ENCODE results near the gene PCDHGB3. TPM values are rescaled to one million over a fixed set of nuclear protein-coding genes. Genes with fewer than 3 reads are reported as not detected.

PCDHGB3 gene
- total and polyA plus RNA-seq, 7 donors = under 0.01 to 16.1 (median 6.1) TPM; not detected in 1

DNA sequence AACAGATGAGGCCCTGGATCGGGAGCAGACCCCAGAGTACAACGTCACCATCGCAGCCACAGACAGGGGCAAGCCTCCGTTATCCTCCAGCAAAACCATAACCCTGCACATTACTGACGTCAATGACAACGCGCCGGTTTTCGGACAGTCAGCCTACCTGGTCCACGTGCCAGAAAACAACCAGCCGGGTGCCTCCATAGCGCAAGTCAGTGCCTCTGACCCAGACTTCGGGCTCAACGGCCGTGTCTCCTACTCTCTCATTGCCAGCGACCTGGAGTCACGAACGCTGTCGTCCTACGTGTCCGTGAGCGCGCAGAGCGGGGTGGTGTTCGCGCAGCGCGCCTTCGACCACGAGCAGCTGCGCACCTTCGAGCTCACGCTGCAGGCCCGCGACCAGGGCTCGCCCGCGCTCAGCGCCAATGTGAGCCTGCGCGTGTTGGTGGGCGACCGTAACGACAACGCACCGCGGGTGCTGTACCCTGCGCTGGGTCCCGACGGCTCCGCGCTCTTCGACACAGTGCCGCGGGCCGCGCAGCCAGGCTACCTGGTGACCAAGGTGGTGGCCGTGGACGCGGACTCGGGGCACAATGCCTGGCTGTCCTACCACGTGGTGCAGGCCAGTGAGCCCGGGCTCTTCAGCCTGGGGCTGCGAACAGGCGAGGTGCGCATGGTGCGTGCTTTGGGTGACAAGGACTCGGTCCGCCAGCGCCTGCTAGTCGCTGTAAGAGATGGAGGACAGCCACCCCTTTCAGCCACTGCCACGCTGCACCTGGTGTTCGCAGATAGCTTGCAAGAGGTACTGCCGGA is 49.2 kb downstream of the PCDHGB3 start:
- no peak overlapping the region for H3K4me3 ChIP-seq
- DNase-seq = no peak
- intact Hi-C loops (cut with DNase I) = loop anchor here (5.0 kb wide), 2 partner anchors 58 to 138 kb away; partner anchors contain the start of gene PCDHGC3
- H3K36me3 ChIP-seq = no peaks in the 10 kb centered on the region
- TF ChIP-seq EP300 (IDR thresholded peaks at IDR 0.05) = no peak
- TF ChIP-seq POLR2A (IDR thresholded peaks at IDR 0.05) = no peak
- TF ChIP-seq, protein P1, sequence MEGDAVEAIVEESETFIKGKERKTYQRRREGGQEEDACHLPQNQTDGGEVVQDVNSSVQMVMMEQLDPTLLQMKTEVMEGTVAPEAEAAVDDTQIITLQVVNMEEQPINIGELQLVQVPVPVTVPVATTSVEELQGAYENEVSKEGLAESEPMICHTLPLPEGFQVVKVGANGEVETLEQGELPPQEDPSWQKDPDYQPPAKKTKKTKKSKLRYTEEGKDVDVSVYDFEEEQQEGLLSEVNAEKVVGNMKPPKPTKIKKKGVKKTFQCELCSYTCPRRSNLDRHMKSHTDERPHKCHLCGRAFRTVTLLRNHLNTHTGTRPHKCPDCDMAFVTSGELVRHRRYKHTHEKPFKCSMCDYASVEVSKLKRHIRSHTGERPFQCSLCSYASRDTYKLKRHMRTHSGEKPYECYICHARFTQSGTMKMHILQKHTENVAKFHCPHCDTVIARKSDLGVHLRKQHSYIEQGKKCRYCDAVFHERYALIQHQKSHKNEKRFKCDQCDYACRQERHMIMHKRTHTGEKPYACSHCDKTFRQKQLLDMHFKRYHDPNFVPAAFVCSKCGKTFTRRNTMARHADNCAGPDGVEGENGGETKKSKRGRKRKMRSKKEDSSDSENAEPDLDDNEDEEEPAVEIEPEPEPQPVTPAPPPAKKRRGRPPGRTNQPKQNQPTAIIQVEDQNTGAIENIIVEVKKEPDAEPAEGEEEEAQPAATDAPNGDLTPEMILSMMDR (IDR thresholded peaks at IDR 0.05) = no peak
- no peak for TF ChIP-seq POLR2AphosphoS5 (IDR thresholded peaks at IDR 0.05)
- H3K27ac ChIP-seq = no peak overlapping the region
- WGBS, 2 donors = 37 to 71% methylated on average over 74 of the region's 74 CpGs
- peaks cover 58 to 90% (median 81%) of the 10 kb centered on the region in 4 donors for H3K9me3 ChIP-seq
- H3K4me1 ChIP-seq = peaks cover 0 to 4% (median 2%) of the 10 kb centered on the region in 4 donors
- no peaks in the 10 kb centered on the region for H3K27me3 ChIP-seq

DNA sequence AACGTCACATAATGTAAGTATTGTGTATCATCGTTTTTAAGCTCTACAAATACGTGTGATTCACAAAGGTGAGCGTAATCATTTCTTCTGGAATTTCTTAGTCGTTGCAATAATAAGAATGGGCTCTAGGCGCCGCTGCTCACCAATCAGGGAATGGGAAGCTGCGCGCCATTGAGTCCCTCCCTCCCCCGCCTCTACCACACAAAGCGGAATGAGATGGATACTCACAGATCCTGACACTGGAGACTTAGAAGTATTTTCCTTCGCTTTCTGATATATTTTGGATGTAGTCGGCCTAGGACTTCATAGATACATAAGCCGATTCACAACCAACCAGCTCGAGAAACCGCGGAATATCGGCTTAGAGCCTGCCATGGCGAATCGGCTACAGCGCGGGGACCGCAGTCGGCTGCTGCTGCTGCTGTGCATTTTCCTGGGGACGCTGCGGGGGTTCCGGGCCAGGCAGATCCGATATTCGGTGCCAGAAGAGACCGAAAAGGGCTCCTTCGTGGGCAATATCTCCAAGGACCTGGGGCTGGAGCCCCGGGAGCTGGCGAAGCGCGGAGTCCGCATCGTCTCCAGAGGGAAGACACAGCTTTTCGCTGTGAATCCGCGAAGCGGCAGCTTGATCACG is 50.9 kb downstream of the PCDHGB3 start, which contains the start of gene PCDHGA11:
Gene PCDHGA11 (plus strand): TSS at position 197 of the 634 bp plus-strand sequence. CDS start 177 bp downstream, at position 374.
- H3K27me3 ChIP-seq = no peaks in the 10 kb centered on the region
- H3K36me3 ChIP-seq = peaks cover 0 to under 1% (median 0%) of the 10 kb centered on the region in 4 donors
- 10 to 44% methylated on average over 42 of the region's 42 CpGs for WGBS, 2 donors
- peak within 1 kb of the TSS in 3 of 4 donors; percentile 18 to 34 (median 26) for H3K4me3 ChIP-seq
- no peak within 1 kb of the TSS for H3K27ac ChIP-seq
- TF ChIP-seq POLR2A (IDR thresholded peaks at IDR 0.05) (no peak), POLR2AphosphoS5 (IDR thresholded peaks at IDR 0.05) (no peak), EP300 (IDR thresholded peaks at IDR 0.05) (no peak)
- TF ChIP-seq, protein P1 (IDR thresholded peaks at IDR 0.05) = no peak
- peaks cover 0 to 4% (median 2%) of the 10 kb centered on the region in 4 donors for H3K4me1 ChIP-seq
- intact Hi-C loops (cut with DNase I) = no loop called here
- DNase-seq = no peak
- H3K9me3 ChIP-seq = peaks cover 52 to 91% (median 75%) of the 10 kb centered on the region in 4 donors

DNA sequence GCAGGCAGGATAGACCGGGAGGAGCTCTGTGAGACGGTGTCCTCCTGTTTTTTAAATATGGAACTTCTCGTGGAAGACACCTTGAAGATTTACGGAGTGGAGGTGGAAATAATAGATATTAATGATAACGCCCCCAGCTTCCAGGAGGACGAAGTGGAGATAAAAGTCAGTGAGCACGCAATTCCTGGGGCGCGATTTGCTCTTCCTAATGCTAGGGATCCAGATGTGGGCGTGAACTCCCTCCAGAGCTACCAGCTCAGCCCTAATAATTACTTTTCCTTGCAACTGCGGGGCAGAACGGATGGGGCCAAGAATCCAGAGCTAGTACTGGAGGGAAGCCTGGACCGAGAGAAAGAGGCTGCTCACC is 51.4 kb downstream of the PCDHGB3 start:
- no peak for DNase-seq
- Histone ChIP-seq H3K36me3 (peaks cover 0 to 6% (median 0%) of the 10 kb centered on the region in 4 donors), H3K27ac (no peak overlapping the region), H3K27me3 (no peaks in the 10 kb centered on the region), H3K9me3 (peaks cover 55 to 91% (median 75%) of the 10 kb centered on the region in 4 donors), H3K4me3 (peak overlapping the region in 3 of 4 donors; percentile 18 to 34 (median 26)), H3K4me1 (peaks cover 0 to 4% (median 2%) of the 10 kb centered on the region in 4 donors)
- intact Hi-C loops (cut with DNase I) = no loop called here
- TF ChIP-seq POLR2A (IDR thresholded peaks at IDR 0.05) = no peak
- TF ChIP-seq EP300 (IDR thresholded peaks at IDR 0.05) = no peak
- no peak for TF ChIP-seq POLR2AphosphoS5 (IDR thresholded peaks at IDR 0.05)
- TF ChIP-seq, protein P1 (IDR thresholded peaks at IDR 0.05) = no peak
- 12 to 29% methylated on average over 13 of the region's 13 CpGs for WGBS, 2 donors

Other genes starting within 250 kb of the PCDHGB3 start
Only the 30 nearest of the 37 such genes appear.
- gene PCDHB9, start 183.1 kb upstream of the PCDHGB3 start, total RNA-seq = 1 to 10 TPM; 2.1 to 6.2 (median 5.1) TPM
- gene PCDHB9, start 183.1 kb upstream of the PCDHGB3 start, polyA plus RNA-seq = under 1 TPM in 2 of 3 donors, not detected in 1; under 0.01 to 0.26 TPM
- 1 to 10 TPM; 3.9 to 6.2 (median 4.9) TPM for gene PCDHB10, start 177.9 kb upstream of the PCDHGB3 start, total RNA-seq
- under 1 TPM in 2 of 3 donors, not detected in 1; 0.60 to 0.80 TPM for gene PCDHB10, start 177.9 kb upstream of the PCDHGB3 start, polyA plus RNA-seq
- gene PCDHB11, start 170.6 kb upstream of the PCDHGB3 start, total RNA-seq = 1 to 10 TPM; 1.8 to 5.0 (median 3.6) TPM
- gene PCDHB11, start 170.6 kb upstream of the PCDHGB3 start, polyA plus RNA-seq = under 1 TPM in 1 of 3 donors, not detected in 2; 0.34 TPM
- 10 to 100 TPM in 1 of 4 donors, 1 to 10 TPM in 3; 4.3 to 10.2 (median 5.7) TPM for gene PCDHB12, start 161.5 kb upstream of the PCDHGB3 start, total RNA-seq
- under 1 TPM in 2 of 3 donors, not detected in 1; 0.34 to 0.60 TPM for gene PCDHB12, start 161.5 kb upstream of the PCDHGB3 start, polyA plus RNA-seq
- 1 to 10 TPM; 3.3 to 7.8 (median 6.1) TPM for gene PCDHB13, start 156.3 kb upstream of the PCDHGB3 start, total RNA-seq
- under 1 TPM in 2 of 3 donors, not detected in 1; 0.23 to 0.52 TPM for gene PCDHB13, start 156.3 kb upstream of the PCDHGB3 start, polyA plus RNA-seq
- 10 to 100 TPM in 1 of 4 donors, 1 to 10 TPM in 3; 6.3 to 10.5 (median 8.3) TPM for gene PCDHB14, start 146.9 kb upstream of the PCDHGB3 start, total RNA-seq
- gene PCDHB14, start 146.9 kb upstream of the PCDHGB3 start, polyA plus RNA-seq = 1 to 10 TPM in 1 of 3 donors, not detected in 2; 1.0 TPM
- gene PCDHB15, start 124.8 kb upstream of the PCDHGB3 start, total RNA-seq = 1 to 10 TPM; 2.9 to 7.3 (median 5.4) TPM
- gene PCDHB15, start 124.8 kb upstream of the PCDHGB3 start, polyA plus RNA-seq = under 1 TPM in 2 of 3 donors, not detected in 1; 0.23 to 0.93 TPM
- gene SLC25A2, start 66.2 kb upstream of the PCDHGB3 start, total RNA-seq = under 1 TPM in 2 of 4 donors, not detected in 2; 0.81 to 0.82 TPM
- under 1 TPM in 1 of 3 donors, not detected in 2; 0.35 TPM for gene SLC25A2, start 66.2 kb upstream of the PCDHGB3 start, polyA plus RNA-seq
- 10 to 100 TPM; 44.9 to 62.2 (median 48.1) TPM for gene TAF7, start 49.5 kb upstream of the PCDHGB3 start, total RNA-seq
- 10 to 100 TPM; 60.1 to 68.0 (median 62.7) TPM for gene TAF7, start 49.5 kb upstream of the PCDHGB3 start, polyA plus RNA-seq
- gene PCDHGA1, start 39.7 kb upstream of the PCDHGB3 start, total RNA-seq = 1 to 10 TPM in 3 of 4 donors, under 1 TPM in 1; 0.71 to 1.4 (median 1.1) TPM
- under 1 TPM in 1 of 3 donors, not detected in 2; 0.26 TPM for gene PCDHGA1, start 39.7 kb upstream of the PCDHGB3 start, polyA plus RNA-seq
- 1 to 10 TPM; 2.8 to 4.9 (median 3.8) TPM for gene PCDHGA2, start 31.5 kb upstream of the PCDHGB3 start, total RNA-seq
- gene PCDHGA2, start 31.5 kb upstream of the PCDHGB3 start, polyA plus RNA-seq = under 1 TPM in 1 of 3 donors, not detected in 2; 0.47 TPM
- 1 to 10 TPM; 1.5 to 4.4 (median 3.1) TPM for gene PCDHGA3, start 26.4 kb upstream of the PCDHGB3 start, total RNA-seq
- gene PCDHGA3, start 26.4 kb upstream of the PCDHGB3 start, polyA plus RNA-seq = under 1 TPM in 2 of 3 donors, not detected in 1; 0.19 to 0.60 TPM
- gene PCDHGB1, start 20.1 kb upstream of the PCDHGB3 start, total RNA-seq = 1 to 10 TPM; 2.5 to 8.4 (median 4.1) TPM
- gene PCDHGB1, start 20.1 kb upstream of the PCDHGB3 start, polyA plus RNA-seq = under 1 TPM in 1 of 3 donors, not detected in 2; 0.26 TPM
- 10 to 100 TPM in 1 of 4 donors, 1 to 10 TPM in 3; 5.0 to 11.3 (median 6.7) TPM for gene PCDHGA4, start 15.2 kb upstream of the PCDHGB3 start, total RNA-seq
- gene PCDHGA4, start 15.2 kb upstream of the PCDHGB3 start, polyA plus RNA-seq = under 1 TPM in 1 of 3 donors, not detected in 2; 0.47 TPM
- gene PCDHGB2, start 10.2 kb upstream of the PCDHGB3 start, total RNA-seq = 10 to 100 TPM in 2 of 4 donors, 1 to 10 TPM in 2; 4.3 to 12.9 (median 8.0) TPM
- under 1 TPM in 1 of 3 donors, not detected in 2; 0.51 TPM for gene PCDHGB2, start 10.2 kb upstream of the PCDHGB3 start, polyA plus RNA-seq
- 1 to 10 TPM; 5.3 to 8.3 (median 7.2) TPM for gene PCDHGA5, start 6.1 kb upstream of the PCDHGB3 start, total RNA-seq
- under 1 TPM in 1 of 3 donors, not detected in 2; 0.57 TPM for gene PCDHGA5, start 6.1 kb upstream of the PCDHGB3 start, polyA plus RNA-seq
- 10 to 100 TPM in 2 of 4 donors, 1 to 10 TPM in 2; 5.4 to 13.6 (median 8.4) TPM for gene PCDHGA6, start 3.6 kb downstream of the PCDHGB3 start, total RNA-seq
- under 1 TPM in 1 of 3 donors, not detected in 2; 0.85 TPM for gene PCDHGA6, start 3.6 kb downstream of the PCDHGB3 start, polyA plus RNA-seq
- 10 to 100 TPM in 3 of 4 donors, 1 to 10 TPM in 1; 8.2 to 15.2 (median 10.9) TPM for gene PCDHGA7, start 12.5 kb downstream of the PCDHGB3 start, total RNA-seq
- under 1 TPM in 1 of 3 donors, not detected in 2; 0.42 TPM for gene PCDHGA7, start 12.5 kb downstream of the PCDHGB3 start, polyA plus RNA-seq
- 1 to 10 TPM; 6.1 to 9.1 (median 7.5) TPM for gene PCDHGB4, start 17.5 kb downstream of the PCDHGB3 start, total RNA-seq
- gene PCDHGB4, start 17.5 kb downstream of the PCDHGB3 start, polyA plus RNA-seq = under 1 TPM in 1 of 3 donors, not detected in 2; 0.54 TPM
- gene PCDHGA8, start 22.4 kb downstream of the PCDHGB3 start, total RNA-seq = 1 to 10 TPM; 4.4 to 7.9 (median 6.6) TPM
- gene PCDHGA8, start 22.4 kb downstream of the PCDHGB3 start, polyA plus RNA-seq = under 1 TPM in 1 of 3 donors, not detected in 2; 0.16 TPM
- gene PCDHGB5, start 27.7 kb downstream of the PCDHGB3 start, total RNA-seq = 10 to 100 TPM; 10.0 to 16.6 (median 11.8) TPM
- 1 to 10 TPM in 1 of 3 donors, under 1 TPM in 1, not detected in 1; 0.23 to 1.3 TPM for gene PCDHGB5, start 27.7 kb downstream of the PCDHGB3 start, polyA plus RNA-seq
- gene PCDHGA9, start 32.5 kb downstream of the PCDHGB3 start, total RNA-seq = 10 to 100 TPM in 3 of 4 donors, 1 to 10 TPM in 1; 7.5 to 15.8 (median 11.3) TPM
- under 1 TPM in 1 of 3 donors, not detected in 2; 0.79 TPM for gene PCDHGA9, start 32.5 kb downstream of the PCDHGB3 start, polyA plus RNA-seq
- gene PCDHGB6, start 37.8 kb downstream of the PCDHGB3 start, total RNA-seq = 10 to 100 TPM in 3 of 4 donors, 1 to 10 TPM in 1; 8.9 to 15.0 (median 12.1) TPM
- 1 to 10 TPM in 1 of 3 donors, not detected in 2; 1.2 TPM for gene PCDHGB6, start 37.8 kb downstream of the PCDHGB3 start, polyA plus RNA-seq
- 10 to 100 TPM in 2 of 4 donors, 1 to 10 TPM in 2; 6.1 to 11.5 (median 9.0) TPM for gene PCDHGA10, start 42.7 kb downstream of the PCDHGB3 start, total RNA-seq
- gene PCDHGA10, start 42.7 kb downstream of the PCDHGB3 start, polyA plus RNA-seq = 1 to 10 TPM in 1 of 3 donors, under 1 TPM in 2; 0.23 to 1.0 (median 0.60) TPM
- 10 to 100 TPM; 16.1 to 19.4 (median 17.6) TPM for gene PCDHGB7, start 47.4 kb downstream of the PCDHGB3 start, total RNA-seq
- gene PCDHGB7, start 47.4 kb downstream of the PCDHGB3 start, polyA plus RNA-seq = 1 to 10 TPM in 1 of 3 donors, under 1 TPM in 1, not detected in 1; 0.60 to 2.4 TPM
- gene PCDHGA11, start 50.8 kb downstream of the PCDHGB3 start, total RNA-seq = 10 to 100 TPM in 1 of 4 donors, 1 to 10 TPM in 3; 6.1 to 10.8 (median 8.1) TPM
- gene PCDHGA11, start 50.8 kb downstream of the PCDHGB3 start, polyA plus RNA-seq = under 1 TPM in 1 of 3 donors, not detected in 2; 0.89 TPM
- 10 to 100 TPM in 2 of 4 donors, 1 to 10 TPM in 2; 5.4 to 14.1 (median 11.3) TPM for gene PCDHGA12, start 60.3 kb downstream of the PCDHGB3 start, total RNA-seq
- under 1 TPM in 1 of 3 donors, not detected in 2; 0.80 TPM for gene PCDHGA12, start 60.3 kb downstream of the PCDHGB3 start, polyA plus RNA-seq
- 10 to 100 TPM; 31.4 to 47.8 (median 39.4) TPM for gene PCDHGC3, start 105.7 kb downstream of the PCDHGB3 start, total RNA-seq
- gene PCDHGC3, start 105.7 kb downstream of the PCDHGB3 start, polyA plus RNA-seq = 10 to 100 TPM in 2 of 3 donors, 1 to 10 TPM in 1; 5.1 to 24.1 (median 23.4) TPM
- 1 to 10 TPM; 2.5 to 8.6 (median 5.2) TPM for gene PCDHGC4, start 114.8 kb downstream of the PCDHGB3 start, total RNA-seq
- under 1 TPM in 1 of 3 donors, not detected in 2; 0.47 TPM for gene PCDHGC4, start 114.8 kb downstream of the PCDHGB3 start, polyA plus RNA-seq
- 1 to 10 TPM; 1.1 to 5.6 (median 3.6) TPM for gene PCDHGC5, start 118.8 kb downstream of the PCDHGB3 start, total RNA-seq
- under 1 TPM in 2 of 3 donors, not detected in 1; 0.26 to 0.60 TPM for gene PCDHGC5, start 118.8 kb downstream of the PCDHGB3 start, polyA plus RNA-seq

Measured in sigmoid colon (tissue), 7 donors.